ENCODE data around the gene TFDP1.

GRCh38 chr13:113573065-113573464 lies 11.5 kb upstream of the TFDP1 start:
- no peak for TF ChIP-seq CTCF (IDR thresholded peaks at IDR 0.05 in 8 of 11, conservative IDR thresholded peaks at IDR 0.05 in 3 of 11)
- TF ChIP-seq POLR2A (IDR thresholded peaks at IDR 0.05), result no peak

All from spleen (tissue), 7 donors.